Subcutaneous adipose tissue (tissue), 4 donors: ENCODE measurements around the gene GDE1. TPM values are rescaled to one million over a fixed set of nuclear protein-coding genes. Genes with fewer than 3 reads are reported as not detected.

Experiments
- total RNA-seq, 4 donors: library from RNA; depleted of rRNA; stranded (reverse); fragments of >200 nt; gene quantifications; one replicate each; pipeline ENCODE4 v1.1.0, GENCODE V29; 2016
- TF ChIP-seq, protein P1 (sequence below): fragments of 450-650 bp; IDR thresholded peaks from one replicate; pipeline ENCODE4 v1.5.1; 2016; ENCODE audit warnings: low read depth, mild to moderate bottlenecking, control low read depth, antibody characterized with exemption, moderate library complexity

GDE1 gene
- total RNA-seq, 4 donors from 2014 or later: 63.3 to 86.3 (median 74.5) TPM

DNA sequence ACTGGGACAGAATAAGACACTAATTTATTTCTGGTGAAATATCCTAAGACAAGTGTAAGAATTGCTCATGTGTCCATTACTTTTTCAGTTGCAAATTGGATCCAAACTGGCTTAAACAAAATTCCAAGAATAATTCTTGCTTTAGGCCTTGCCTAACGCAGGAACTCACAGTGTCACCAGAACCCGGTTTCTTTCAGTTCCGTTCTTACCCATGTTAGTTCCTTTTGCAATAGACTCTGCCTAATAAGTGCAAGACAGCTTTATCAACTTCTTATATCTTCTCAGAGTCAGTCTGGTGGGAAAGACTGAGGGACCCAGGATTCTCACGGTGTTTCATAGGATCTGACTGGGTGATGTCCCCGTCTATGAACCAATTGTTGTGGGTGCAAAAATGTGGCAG, 24.7 kb downstream of the GDE1 start:
- TF ChIP-seq, protein P1, sequence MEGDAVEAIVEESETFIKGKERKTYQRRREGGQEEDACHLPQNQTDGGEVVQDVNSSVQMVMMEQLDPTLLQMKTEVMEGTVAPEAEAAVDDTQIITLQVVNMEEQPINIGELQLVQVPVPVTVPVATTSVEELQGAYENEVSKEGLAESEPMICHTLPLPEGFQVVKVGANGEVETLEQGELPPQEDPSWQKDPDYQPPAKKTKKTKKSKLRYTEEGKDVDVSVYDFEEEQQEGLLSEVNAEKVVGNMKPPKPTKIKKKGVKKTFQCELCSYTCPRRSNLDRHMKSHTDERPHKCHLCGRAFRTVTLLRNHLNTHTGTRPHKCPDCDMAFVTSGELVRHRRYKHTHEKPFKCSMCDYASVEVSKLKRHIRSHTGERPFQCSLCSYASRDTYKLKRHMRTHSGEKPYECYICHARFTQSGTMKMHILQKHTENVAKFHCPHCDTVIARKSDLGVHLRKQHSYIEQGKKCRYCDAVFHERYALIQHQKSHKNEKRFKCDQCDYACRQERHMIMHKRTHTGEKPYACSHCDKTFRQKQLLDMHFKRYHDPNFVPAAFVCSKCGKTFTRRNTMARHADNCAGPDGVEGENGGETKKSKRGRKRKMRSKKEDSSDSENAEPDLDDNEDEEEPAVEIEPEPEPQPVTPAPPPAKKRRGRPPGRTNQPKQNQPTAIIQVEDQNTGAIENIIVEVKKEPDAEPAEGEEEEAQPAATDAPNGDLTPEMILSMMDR: no peak

DNA sequence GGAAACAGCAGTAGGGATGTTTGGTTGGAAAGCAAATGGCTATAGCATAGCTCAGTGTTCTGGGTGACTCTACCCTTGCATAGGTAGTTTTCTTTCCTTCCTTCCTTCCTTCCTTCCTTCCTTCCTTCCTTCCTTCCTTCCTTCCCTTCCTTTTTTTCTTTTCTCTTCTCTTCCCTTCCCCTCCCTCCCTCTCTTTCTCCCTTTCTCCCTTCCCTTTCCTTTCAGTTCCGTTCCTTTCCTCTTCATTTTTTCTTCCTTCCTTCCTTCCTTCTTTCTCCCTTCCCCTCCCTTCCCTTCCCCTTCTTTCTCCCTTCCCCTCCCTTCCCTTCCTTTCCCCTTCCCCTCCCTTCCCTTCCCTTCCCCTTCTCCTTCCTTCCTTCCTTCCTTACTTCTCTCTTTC, 31.3 kb downstream of the GDE1 start:
- TF ChIP-seq, protein P1: no peak

GRCh38 chr16:19488213-19488640, 33.7 kb downstream of the GDE1 start:
- TF ChIP-seq, protein P1: no peak

DNA sequence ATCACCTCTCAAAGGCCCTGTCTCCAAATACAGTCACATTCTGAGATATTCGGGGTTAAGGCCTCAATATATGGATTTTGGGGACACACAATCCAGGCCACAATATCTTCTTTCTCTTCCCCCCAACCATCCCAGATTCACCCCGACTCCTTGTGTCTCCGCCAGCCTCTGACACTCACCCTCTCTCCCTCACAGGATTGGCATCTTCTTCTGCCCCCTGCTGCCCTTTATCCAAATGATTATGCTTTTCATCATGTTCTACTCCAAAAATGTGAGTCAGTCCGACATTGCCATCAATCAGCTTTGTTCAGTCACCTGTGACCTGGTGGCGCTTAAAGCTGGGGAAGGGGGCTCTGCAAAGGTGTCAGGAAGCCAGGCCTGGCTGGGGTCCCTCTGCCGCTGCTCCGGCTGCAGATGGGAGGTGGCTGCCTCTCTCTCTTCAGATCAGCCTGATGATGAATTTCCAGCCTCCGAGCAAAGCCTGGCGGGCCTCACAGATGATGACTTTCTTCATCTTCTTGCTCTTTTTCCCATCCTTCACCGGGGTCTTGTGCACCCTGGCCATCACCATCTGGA, 35.1 kb downstream of the GDE1 start:
- TF ChIP-seq, protein P1: no peak

GRCh38 chr16:19486051-19486450, 35.8 kb downstream of the GDE1 start:
- TF ChIP-seq, protein P1: no peak

DNA sequence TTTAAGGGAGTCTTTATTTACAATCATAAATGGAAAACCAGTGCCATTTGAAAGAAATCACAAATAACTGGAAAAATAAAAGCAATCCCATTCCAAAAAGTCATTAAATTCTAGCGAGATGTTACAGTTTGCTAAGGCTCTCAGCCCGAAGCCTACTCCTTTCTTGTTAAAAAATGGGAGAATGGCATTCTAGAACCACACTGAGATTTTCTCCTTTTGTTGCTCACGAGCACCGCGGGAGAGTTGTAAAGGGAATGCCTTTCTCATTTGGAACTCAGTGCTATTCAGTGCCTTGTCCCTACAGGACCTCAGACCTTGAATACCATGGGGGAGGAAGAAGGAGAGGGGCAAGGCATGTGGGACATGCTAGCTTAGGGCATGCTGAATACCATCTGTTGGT, 36.3 kb downstream of the GDE1 start:
- TF ChIP-seq, protein P1: no peak

GRCh38 chr16:19484096-19484495, 37.8 kb downstream of the GDE1 start:
- TF ChIP-seq, protein P1: no peak
